Hepatocyte (in vitro differentiated cells): ENCODE measurements around the gene LSM14A.

ENCODE experiments used
- EZH2 ChIP-seq: fragments of 200-600 bp; sonication (generic); IDR thresholded peaks from 2 replicates; pipeline ENCODE4 v1.6.1; 2016; ENCODE audit warnings: antibody characterized with exemption, mild to moderate bottlenecking, borderline replicate concordance
- EZH2phosphoT487 ChIP-seq: fragments of 200-600 bp; sonication (generic); IDR thresholded peaks from one replicate; pipeline ENCODE4 v1.6.1; 2018; ENCODE audit warnings: antibody characterized with exemption, mild to moderate bottlenecking, low read depth, moderate library complexity; ENCODE audit not compliant: unreplicated experiment, severe bottlenecking
- TF ChIP-seq, protein P1 (sequence below): fragments of 200-600 bp; sonication (generic); IDR thresholded peaks from 2 replicates; pipeline ENCODE4 v1.5.1; 2016; ENCODE audit warnings: antibody characterized with exemption, mild to moderate bottlenecking; ENCODE audit not compliant: poor library complexity

DNA sequence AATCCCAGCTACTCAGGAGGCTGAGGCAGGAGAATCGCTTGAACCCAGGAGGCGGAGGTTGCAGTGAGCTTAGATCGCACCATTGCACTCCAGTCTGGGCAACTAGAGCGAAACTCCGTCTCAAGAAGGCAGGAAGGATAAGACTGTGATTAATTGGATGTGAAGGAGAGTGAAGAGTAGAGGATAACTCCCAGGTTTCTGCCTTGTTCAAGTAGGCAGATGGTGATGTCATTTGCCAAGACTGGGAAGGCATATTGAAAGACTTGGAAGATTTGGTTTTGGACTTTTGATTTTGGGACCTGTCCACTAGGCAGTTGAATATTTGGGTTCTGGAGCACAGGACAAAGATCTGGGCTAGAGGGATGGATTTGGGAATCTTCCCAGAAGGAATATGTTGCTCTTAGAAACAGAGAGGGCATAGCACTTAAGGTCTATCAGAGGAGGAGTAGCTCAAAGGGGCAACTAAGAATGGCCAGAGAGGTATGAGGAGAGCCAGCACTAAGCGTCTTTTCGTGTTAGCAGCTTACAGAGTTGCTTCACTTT, 102.1 kb downstream of the LSM14A start:
- TF ChIP-seq, protein P1, sequence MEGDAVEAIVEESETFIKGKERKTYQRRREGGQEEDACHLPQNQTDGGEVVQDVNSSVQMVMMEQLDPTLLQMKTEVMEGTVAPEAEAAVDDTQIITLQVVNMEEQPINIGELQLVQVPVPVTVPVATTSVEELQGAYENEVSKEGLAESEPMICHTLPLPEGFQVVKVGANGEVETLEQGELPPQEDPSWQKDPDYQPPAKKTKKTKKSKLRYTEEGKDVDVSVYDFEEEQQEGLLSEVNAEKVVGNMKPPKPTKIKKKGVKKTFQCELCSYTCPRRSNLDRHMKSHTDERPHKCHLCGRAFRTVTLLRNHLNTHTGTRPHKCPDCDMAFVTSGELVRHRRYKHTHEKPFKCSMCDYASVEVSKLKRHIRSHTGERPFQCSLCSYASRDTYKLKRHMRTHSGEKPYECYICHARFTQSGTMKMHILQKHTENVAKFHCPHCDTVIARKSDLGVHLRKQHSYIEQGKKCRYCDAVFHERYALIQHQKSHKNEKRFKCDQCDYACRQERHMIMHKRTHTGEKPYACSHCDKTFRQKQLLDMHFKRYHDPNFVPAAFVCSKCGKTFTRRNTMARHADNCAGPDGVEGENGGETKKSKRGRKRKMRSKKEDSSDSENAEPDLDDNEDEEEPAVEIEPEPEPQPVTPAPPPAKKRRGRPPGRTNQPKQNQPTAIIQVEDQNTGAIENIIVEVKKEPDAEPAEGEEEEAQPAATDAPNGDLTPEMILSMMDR, result no peak
- TF ChIP-seq EZH2phosphoT487 (no peak), EZH2 (no peak)
